ENCODE results near the gene MXI1.

DNA sequence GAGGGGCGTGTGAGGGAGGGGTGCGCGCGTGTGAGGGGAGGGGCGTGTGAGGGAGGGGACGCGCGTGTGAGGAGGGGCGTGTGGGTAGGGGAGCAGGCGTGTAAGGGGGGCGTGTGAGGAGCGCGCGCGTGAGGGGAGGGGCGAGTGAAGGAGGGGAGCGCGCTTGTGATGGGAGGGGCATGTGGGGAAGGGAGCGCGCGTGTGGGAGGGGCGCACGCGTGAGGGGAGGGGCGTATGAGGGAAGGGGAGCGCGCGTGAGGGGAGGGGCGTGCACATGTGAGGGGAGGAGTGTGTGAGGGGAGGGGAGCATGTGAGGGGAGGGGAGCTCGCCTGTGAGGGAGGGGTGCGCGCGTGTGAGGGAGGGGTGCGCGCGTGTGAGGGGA, 19.1 kb downstream of the MXI1 start:
- TF ChIP-seq, protein P1, sequence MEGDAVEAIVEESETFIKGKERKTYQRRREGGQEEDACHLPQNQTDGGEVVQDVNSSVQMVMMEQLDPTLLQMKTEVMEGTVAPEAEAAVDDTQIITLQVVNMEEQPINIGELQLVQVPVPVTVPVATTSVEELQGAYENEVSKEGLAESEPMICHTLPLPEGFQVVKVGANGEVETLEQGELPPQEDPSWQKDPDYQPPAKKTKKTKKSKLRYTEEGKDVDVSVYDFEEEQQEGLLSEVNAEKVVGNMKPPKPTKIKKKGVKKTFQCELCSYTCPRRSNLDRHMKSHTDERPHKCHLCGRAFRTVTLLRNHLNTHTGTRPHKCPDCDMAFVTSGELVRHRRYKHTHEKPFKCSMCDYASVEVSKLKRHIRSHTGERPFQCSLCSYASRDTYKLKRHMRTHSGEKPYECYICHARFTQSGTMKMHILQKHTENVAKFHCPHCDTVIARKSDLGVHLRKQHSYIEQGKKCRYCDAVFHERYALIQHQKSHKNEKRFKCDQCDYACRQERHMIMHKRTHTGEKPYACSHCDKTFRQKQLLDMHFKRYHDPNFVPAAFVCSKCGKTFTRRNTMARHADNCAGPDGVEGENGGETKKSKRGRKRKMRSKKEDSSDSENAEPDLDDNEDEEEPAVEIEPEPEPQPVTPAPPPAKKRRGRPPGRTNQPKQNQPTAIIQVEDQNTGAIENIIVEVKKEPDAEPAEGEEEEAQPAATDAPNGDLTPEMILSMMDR (IDR thresholded peaks at IDR 0.05), result no peak
- TF ChIP-seq POLR2AphosphoS5 (IDR thresholded peaks at IDR 0.05; ENCODE audit: low read depth, low read length), result no peak
- TF ChIP-seq, protein P2, sequence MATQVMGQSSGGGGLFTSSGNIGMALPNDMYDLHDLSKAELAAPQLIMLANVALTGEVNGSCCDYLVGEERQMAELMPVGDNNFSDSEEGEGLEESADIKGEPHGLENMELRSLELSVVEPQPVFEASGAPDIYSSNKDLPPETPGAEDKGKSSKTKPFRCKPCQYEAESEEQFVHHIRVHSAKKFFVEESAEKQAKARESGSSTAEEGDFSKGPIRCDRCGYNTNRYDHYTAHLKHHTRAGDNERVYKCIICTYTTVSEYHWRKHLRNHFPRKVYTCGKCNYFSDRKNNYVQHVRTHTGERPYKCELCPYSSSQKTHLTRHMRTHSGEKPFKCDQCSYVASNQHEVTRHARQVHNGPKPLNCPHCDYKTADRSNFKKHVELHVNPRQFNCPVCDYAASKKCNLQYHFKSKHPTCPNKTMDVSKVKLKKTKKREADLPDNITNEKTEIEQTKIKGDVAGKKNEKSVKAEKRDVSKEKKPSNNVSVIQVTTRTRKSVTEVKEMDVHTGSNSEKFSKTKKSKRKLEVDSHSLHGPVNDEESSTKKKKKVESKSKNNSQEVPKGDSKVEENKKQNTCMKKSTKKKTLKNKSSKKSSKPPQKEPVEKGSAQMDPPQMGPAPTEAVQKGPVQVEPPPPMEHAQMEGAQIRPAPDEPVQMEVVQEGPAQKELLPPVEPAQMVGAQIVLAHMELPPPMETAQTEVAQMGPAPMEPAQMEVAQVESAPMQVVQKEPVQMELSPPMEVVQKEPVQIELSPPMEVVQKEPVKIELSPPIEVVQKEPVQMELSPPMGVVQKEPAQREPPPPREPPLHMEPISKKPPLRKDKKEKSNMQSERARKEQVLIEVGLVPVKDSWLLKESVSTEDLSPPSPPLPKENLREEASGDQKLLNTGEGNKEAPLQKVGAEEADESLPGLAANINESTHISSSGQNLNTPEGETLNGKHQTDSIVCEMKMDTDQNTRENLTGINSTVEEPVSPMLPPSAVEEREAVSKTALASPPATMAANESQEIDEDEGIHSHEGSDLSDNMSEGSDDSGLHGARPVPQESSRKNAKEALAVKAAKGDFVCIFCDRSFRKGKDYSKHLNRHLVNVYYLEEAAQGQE (IDR thresholded peaks at IDR 0.05; ENCODE audit: insufficient read depth in 1 of 2, low read depth in 2 of 2, low read length in 1 of 2), result no peak
- no peak for TF ChIP-seq TCF7L2 (IDR thresholded peaks at IDR 0.05; ENCODE audit: low read depth, low read length)
